B cell (primary cell): ENCODE results near the gene CFLAR.

ENCODE experiments used
- EZH2 ChIP-seq: IDR thresholded peaks from 2 replicates; pipeline ENCODE4 v1.6.1; 2012; ENCODE audit warnings: borderline replicate concordance, low read depth, mild to moderate bottlenecking, moderate library complexity, low read length; ENCODE audit not compliant: insufficient read depth, poor library complexity, severe bottlenecking
- TF ChIP-seq, protein P1 (sequence below): fragments of 200-600 bp; IDR thresholded peaks from one replicate; pipeline ENCODE4 v1.8.0; 2022; ENCODE audit warnings: antibody characterized with exemption, mild to moderate bottlenecking

DNA sequence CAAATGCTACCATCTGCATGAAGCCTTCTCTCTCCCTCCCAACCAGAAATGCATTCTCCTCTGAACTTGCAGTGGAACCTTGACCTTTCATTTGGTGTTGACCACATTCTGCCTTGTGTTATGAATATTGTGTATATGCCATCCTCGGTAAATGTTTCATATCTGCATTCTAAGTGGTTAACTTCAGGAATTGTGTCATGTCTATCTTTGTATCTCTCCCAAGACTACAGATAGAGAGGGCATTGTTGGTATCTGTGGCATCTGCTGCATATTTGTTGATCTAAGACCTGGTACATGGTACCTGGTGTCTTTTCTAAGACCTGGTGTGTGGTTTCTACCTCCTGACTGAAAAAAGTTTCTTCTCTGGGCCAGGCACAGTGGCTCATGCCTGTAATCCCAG lies 101.0 kb downstream of the CFLAR start:
- TF ChIP-seq, protein P1, sequence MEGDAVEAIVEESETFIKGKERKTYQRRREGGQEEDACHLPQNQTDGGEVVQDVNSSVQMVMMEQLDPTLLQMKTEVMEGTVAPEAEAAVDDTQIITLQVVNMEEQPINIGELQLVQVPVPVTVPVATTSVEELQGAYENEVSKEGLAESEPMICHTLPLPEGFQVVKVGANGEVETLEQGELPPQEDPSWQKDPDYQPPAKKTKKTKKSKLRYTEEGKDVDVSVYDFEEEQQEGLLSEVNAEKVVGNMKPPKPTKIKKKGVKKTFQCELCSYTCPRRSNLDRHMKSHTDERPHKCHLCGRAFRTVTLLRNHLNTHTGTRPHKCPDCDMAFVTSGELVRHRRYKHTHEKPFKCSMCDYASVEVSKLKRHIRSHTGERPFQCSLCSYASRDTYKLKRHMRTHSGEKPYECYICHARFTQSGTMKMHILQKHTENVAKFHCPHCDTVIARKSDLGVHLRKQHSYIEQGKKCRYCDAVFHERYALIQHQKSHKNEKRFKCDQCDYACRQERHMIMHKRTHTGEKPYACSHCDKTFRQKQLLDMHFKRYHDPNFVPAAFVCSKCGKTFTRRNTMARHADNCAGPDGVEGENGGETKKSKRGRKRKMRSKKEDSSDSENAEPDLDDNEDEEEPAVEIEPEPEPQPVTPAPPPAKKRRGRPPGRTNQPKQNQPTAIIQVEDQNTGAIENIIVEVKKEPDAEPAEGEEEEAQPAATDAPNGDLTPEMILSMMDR: no peak
- TF ChIP-seq EZH2: no peak
